Stimulated activated CD8-positive, alpha-beta memory T cell treated with anti-CD3 and anti-CD28 coated beads, Interleukin-2, amount 100 ng/mL, for 48 hours (primary cell): ENCODE results near the gene HPS1.

Source experiments
- DNase-seq, 2 donors: peaks; one replicate each; pipeline ENCODE4 v3.0.0-alpha.2; 2020; ENCODE audit warnings: low read depth in 2 of 2

HPS1 gene

DNA sequence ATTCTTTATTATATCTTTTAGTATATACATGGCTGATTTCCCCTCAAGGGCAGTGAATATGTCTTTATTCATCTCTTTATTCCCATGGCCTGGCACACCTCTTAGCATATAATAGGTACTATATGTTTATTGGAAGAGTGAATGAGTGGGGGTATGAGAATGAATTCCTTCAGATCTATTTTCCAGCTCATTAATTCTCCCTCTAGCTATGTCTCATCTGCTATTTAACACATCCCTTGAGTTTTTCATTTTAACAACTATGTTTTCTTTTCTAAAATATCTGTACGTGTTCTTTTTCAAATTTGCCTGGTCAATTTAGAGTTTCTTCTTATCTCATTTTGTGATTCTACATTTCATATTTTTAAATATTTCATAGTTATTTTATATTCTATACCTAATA lies 14.4 kb downstream of the HPS1 start:
- DNase-seq, result no peak

- no peak for DNase-seq
Measured at GRCh38 chr10:98431016-98431415, 15.7 kb downstream of the HPS1 start.

- DNase-seq, result no peak
Measured at GRCh38 chr10:98430427-98430826, 16.3 kb downstream of the HPS1 start.

DNA sequence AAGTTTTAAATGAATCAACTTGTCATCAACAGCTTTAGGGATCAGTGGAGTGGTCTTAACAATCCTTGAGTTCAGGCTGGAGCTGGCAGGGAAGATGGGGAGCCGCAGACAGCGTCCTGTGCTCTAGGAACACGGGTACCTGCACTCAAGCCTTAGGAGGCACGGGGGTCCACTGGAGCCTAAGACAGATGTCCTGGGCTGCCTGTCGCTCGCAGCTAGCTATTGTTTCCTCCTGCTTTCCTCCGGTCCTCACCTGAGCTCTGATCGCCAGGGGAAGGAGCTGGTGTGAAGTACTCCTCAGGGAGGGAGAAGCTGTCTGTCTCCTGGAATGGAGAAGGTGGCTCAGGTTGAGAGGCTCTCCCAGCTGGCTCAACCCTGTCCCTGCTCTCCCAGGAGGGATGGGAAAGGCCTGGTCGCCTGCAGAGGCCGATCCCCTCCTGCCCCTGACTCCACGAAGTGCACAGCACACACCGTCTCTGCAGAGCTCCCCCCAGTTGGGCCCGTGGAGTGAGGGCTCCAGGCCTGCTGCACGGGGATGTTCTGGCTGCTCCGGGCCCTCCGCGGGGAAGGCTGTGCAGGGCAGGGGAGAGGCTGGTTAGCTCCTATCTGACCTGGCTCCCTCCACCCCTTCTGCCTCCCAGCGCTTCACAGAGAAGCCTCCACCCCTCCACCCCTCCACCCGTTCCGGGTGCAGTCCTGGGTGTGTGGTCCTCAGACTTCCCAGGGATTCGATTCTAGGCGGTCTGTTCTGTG lies 17.2 kb downstream of the HPS1 start:
- no peak for DNase-seq

GRCh38 chr10:98427011-98427515 lies 19.7 kb downstream of the HPS1 start:
- no peak for DNase-seq

DNA sequence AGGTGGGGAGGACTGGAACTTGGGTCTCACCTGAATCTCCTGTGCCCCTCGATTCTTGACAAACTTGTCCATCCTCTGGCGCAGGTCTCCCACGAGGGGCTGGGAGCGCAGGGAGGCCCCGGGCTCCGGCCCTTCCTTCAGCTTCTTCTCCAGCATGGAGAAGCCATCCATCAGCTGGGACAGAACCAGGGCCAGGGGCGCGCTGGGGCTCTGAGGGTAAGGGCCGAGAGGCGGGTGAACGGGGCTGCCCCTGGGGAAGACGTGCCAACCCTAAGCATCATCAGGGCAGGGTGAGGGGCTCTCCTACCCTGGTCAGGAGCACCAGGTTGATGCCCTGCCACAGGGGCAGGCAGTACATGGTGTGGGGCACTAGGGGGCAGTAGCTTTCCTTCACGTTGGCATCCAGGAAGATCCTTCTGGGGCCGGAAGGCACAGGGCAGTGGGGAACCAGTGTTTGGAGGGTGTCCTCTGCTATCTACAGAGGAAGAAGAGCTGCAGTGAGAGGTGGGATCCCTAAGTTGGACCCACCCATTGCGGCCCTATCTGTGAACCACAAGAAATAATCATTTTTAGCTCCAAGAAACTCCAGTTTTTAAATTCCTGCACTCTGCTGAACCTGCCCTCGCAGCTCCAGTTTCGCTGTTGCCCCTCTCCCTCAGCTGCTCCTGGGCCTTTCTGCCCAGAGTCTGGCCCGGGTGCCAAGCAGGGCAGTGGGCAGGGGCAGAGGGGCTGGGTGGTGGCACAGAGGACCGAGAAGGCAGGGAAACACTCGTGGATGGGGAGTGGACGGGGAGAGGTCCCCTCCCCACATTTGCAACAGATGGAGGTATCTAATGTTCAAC lies 21.0 kb downstream of the HPS1 start:
- DNase-seq, result peak in 1 of 2 donors; percentile 39

GRCh38 chr10:98424295-98425254 lies 22.2 kb downstream of the HPS1 start:
- DNase-seq, result no peak

DNA sequence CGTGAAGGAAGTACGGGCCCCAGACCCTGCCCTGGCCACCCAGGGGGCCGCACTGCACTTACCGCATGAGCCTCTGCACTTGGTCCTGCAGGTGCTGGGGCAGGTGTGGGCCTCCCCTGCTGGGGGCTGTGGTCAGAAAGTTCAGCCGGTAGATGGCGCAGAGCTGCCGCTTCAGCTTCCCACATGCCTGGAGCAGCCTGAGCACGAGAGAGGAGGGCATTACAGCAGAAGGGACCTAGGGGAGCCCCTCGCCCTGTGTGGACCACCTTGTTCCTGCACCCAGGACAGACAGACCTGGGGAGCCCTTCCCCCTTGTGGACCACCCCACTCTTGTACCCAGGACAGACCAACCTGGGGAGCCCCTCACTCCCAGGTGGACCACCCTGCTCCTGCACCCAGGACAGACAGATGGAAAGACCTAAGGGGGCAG lies 23.0 kb downstream of the HPS1 start:
- DNase-seq, result no peak

- no peak for DNase-seq
Measured at GRCh38 chr10:98422182-98422581, 24.6 kb downstream of the HPS1 start.

GRCh38 chr10:98420786-98421185 lies 25.9 kb downstream of the HPS1 start:
- no peak for DNase-seq

GRCh38 chr10:98419469-98420261 lies 27.1 kb downstream of the HPS1 start:
- no peak for DNase-seq

GRCh38 chr10:98418665-98419468 lies 27.9 kb downstream of the HPS1 start:
- no peak for DNase-seq

DNA sequence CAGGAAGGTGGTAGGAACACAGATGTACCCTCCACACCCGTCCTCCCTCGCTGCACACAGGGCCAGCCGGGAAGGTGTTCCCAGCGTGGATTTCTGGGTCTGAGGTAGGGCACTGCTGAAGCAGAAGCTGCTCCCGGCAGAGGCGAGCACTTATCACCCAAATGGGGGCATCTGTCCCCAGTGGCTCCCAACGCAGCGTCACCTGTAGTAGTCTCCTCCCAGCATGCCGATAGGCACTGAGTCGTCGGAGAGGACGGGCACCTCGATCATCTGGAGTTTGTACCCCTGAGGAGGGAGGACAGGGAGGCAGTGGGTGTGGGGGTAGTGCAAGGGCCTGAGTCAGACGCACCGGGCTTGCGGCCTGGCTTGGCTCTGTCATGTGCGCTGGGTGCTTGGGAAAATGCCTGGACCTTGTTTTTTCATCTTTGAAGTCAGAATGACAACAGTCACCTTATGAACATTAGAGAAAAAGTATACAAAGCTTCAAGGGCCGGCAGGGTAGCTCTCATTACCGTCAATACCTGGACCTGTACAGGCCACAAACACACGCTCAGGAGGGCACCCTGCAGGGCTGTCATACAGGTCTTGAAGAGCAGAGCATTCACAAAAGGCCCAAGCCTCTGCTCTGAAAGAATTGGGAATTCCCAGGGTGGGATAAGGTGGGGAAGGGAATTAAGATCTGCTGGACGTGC lies 28.6 kb downstream of the HPS1 start:
- DNase-seq, result no peak

- no peak for DNase-seq
Measured at GRCh38 chr10:98417481-98417959, 29.2 kb downstream of the HPS1 start.

GRCh38 chr10:98416606-98417388 lies 29.9 kb downstream of the HPS1 start:
- no peak for DNase-seq

DNA sequence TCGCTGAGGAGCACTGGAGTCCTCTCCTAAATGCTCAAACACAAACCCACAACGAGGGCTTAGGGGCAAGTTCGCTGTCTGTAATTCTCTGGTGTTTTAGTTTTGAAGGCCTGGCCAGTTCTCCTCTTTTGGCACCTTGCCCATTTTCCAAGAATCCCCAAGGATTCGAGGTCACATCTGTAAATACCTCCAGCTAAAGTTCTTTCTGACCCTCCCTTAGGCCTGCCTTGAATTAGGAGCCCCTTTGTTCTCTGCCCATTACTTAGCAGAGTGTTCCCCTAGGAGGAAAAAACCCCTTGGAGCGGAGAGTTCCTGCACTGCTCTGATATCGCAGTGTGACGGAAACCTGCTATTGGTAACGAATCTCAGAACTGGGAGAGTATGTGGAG lies 31.0 kb downstream of the HPS1 start:
- no peak for DNase-seq

GRCh38 chr10:98414932-98415730 lies 31.6 kb downstream of the HPS1 start, which contains the start of gene PYROXD2:
Gene PYROXD2 (minus strand): TSS chr10:98415182. CDS start chr10:98415135, 47 bp downstream.
- DNase-seq, result peak in 1 of 2 donors; percentile 14

GRCh38 chr10:98414578-98414931 lies 32.2 kb downstream of the HPS1 start:
- DNase-seq, result no peak
